Left kidney (tissue), 2 donors: ENCODE measurements around the gene RBM47. TPM values are rescaled to one million over a fixed set of nuclear protein-coding genes. Genes with fewer than 3 reads are reported as not detected.

Experiments
- DNase-seq: peaks from one replicate; pipeline ENCODE4 v3.0.0-alpha.2; 2013
- polyA plus RNA-seq: library from polyadenylated mRNA; unstranded; fragments of 120-200 nt; gene quantifications from one replicate; pipeline ENCODE4 v1.2.1, GENCODE V29; 2013; ENCODE audit not compliant: insufficient read length

RBM47 gene
- polyA plus RNA-seq, 1 donor = 86.9 TPM

- no peak for DNase-seq
Observed at GRCh38 chr4:40592034-40592433, 37.6 kb downstream of the RBM47 start.

GRCh38 chr4:40587826-40588225 is 41.8 kb downstream of the RBM47 start:
- DNase-seq = no peak

- DNase-seq = no peak
Observed at GRCh38 chr4:40587351-40587750, 42.3 kb downstream of the RBM47 start.

GRCh38 chr4:40586729-40587128 is 42.9 kb downstream of the RBM47 start:
- DNase-seq = no peak

- DNase-seq = no peak
Observed at GRCh38 chr4:40586034-40586433, 43.6 kb downstream of the RBM47 start.

GRCh38 chr4:40585201-40585799 is 44.4 kb downstream of the RBM47 start:
- no peak for DNase-seq

- no peak for DNase-seq
Observed at GRCh38 chr4:40584517-40585141, 45.0 kb downstream of the RBM47 start.

- DNase-seq = peak; percentile 34
Observed at GRCh38 chr4:40583850-40584439, 45.7 kb downstream of the RBM47 start.

- no peak for DNase-seq
Observed at GRCh38 chr4:40582413-40582812, 47.3 kb downstream of the RBM47 start.

- DNase-seq = no peak
Observed at GRCh38 chr4:40581254-40582140, 48.2 kb downstream of the RBM47 start.

- no peak for DNase-seq
Observed at GRCh38 chr4:40579983-40580382, 49.7 kb downstream of the RBM47 start.

- DNase-seq = no peak
Observed at GRCh38 chr4:40577588-40578253, 51.9 kb downstream of the RBM47 start.

GRCh38 chr4:40576651-40577480 is 52.8 kb downstream of the RBM47 start:
- DNase-seq = peak; percentile 77

- no peak for DNase-seq
Observed at GRCh38 chr4:40575846-40576245, 53.8 kb downstream of the RBM47 start.

- DNase-seq = no peak
Observed at GRCh38 chr4:40573593-40574311, 55.9 kb downstream of the RBM47 start.

- DNase-seq = no peak
Observed at GRCh38 chr4:40572692-40573310, 56.9 kb downstream of the RBM47 start.

- no peak for DNase-seq
Observed at GRCh38 chr4:40571208-40571607, 58.5 kb downstream of the RBM47 start.

- no peak for DNase-seq
Observed at GRCh38 chr4:40570348-40571077, 59.2 kb downstream of the RBM47 start.

- DNase-seq = no peak
Observed at GRCh38 chr4:40564815-40565483, 64.7 kb downstream of the RBM47 start.
